Neural progenitor cell (in vitro differentiated cells): ENCODE data around the gene AFG1L.

ENCODE experiments used
- CTCF ChIP-seq: fragments of 200-600 bp; sonication (generic); IDR thresholded peaks from 2 replicates; pipeline ENCODE4 v1.5.1; 2017; ENCODE audit warnings: antibody characterized with exemption, mild to moderate bottlenecking
- EZH2 ChIP-seq: fragments of 200-600 bp; sonication (generic); IDR thresholded peaks from 2 replicates; pipeline ENCODE4 v1.6.1; 2017; ENCODE audit warnings: antibody characterized with exemption, mild to moderate bottlenecking, moderate library complexity

GRCh38 chr6:108549241-108549640 is 254.4 kb downstream of the AFG1L start:
- TF ChIP-seq CTCF: no peak
- TF ChIP-seq EZH2: no peak
